ENCODE measurements around the gene RPL21.

DNA sequence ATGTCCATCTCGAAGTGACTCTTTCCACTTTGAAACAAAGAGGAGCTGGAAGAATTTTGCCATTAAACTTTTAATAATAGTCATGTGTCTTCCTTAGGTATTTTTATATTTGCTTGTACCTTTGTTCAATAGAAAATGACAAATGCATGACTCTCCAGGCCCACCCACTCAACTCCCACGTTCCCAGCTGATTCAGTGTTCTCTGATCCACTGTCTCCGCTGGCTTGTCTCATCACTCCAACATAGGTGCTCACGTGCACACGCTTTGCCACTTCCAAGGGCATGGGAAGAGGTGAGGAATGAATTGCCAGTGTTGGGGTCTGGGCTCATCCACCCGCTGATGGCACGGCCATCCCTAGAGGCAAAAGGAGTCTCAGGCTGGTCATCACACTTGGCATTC is 43.7 kb downstream of the RPL21 start:
- TF ChIP-seq EP300 (IDR thresholded peaks at IDR 0.05; ENCODE audit: low read depth): no peak
- TF ChIP-seq POLR2A (IDR thresholded peaks at IDR 0.05): no peak
- TF ChIP-seq CTCF (IDR thresholded peaks at IDR 0.05): no peak
- TF ChIP-seq POLR2AphosphoS5 (IDR thresholded peaks at IDR 0.05): no peak

Measured in transverse colon (tissue), 4 donors.